GM23338 (cell line): ENCODE measurements around the gene TNS4. TPM values are rescaled to one million over a fixed set of nuclear protein-coding genes. Genes with fewer than 3 reads are reported as not detected.
A peak's percentile ranks its signal among the peaks of the same experiment; 100 is the strongest.

Experiments used
- ATAC-seq: fragments of 200-7000 bp; cut with Tn5 transposase; 3 replicates; pipeline ENCODE4 v1.9.1; 2020
- DNase-seq: peaks from one replicate; pipeline ENCODE4 v3.0.0-alpha.2; 2015; ENCODE audit warnings: low spot score
- H2AFZ ChIP-seq: fragments of 200-600 bp; sonication (generic); 2 replicates; pipeline ENCODE4 v1.8.0; 2016; ENCODE audit warnings: antibody characterized with exemption, mild to moderate bottlenecking, moderate library complexity
- H3F3A ChIP-seq: fragments of 200-600 bp; sonication (generic); replicated peaks from 2 replicates; pipeline ENCODE4 v1.8.0; 2017; ENCODE audit warnings: antibody characterized with exemption, mixed run types, low read depth
- H3K27ac ChIP-seq: fragments of 200-600 bp; sonication (generic); 2 replicates; pipeline ENCODE4 v1.6.1; 2016; ENCODE audit warnings: low read depth
- H3K27me3 ChIP-seq: fragments of 200-600 bp; sonication (generic); 2 replicates; pipeline ENCODE4 v1.8.0; 2016; ENCODE audit warnings: mild to moderate bottlenecking, mixed run types, moderate library complexity; ENCODE audit not compliant: insufficient read depth
- H3K36me3 ChIP-seq: fragments of 200-600 bp; sonication (generic); 2 replicates; pipeline ENCODE4 v1.8.0; 2016; ENCODE audit warnings: mild to moderate bottlenecking; ENCODE audit not compliant: insufficient read depth
- H3K4me1 ChIP-seq: fragments of 200-600 bp; sonication (generic); 2 replicates; pipeline ENCODE4 v1.8.0; 2016; ENCODE audit warnings: mild to moderate bottlenecking, moderate library complexity; ENCODE audit not compliant: insufficient read depth
- H3K4me2 ChIP-seq: fragments of 200-600 bp; sonication (generic); 2 replicates; pipeline ENCODE4 v1.7.1; 2017; ENCODE audit warnings: mixed run types
- H3K4me3 ChIP-seq: fragments of 200-600 bp; sonication (generic); 2 replicates; pipeline ENCODE4 v1.6.1; 2016; ENCODE audit warnings: mixed run types
- H3K79me2 ChIP-seq: fragments of 200-600 bp; sonication (generic); replicated peaks from 2 replicates; pipeline ENCODE4 v1.8.0; 2017; ENCODE audit warnings: mild to moderate bottlenecking; ENCODE audit not compliant: insufficient read depth
- H3K9me2 ChIP-seq: fragments of 200-600 bp; sonication (generic); 2 replicates; pipeline ENCODE4 v1.8.0; 2017; ENCODE audit not compliant: insufficient read depth
- H4K20me1 ChIP-seq: fragments of 200-600 bp; sonication (generic); replicated peaks from 2 replicates; pipeline ENCODE4 v1.8.0; 2017; ENCODE audit warnings: mild to moderate bottlenecking; ENCODE audit not compliant: insufficient read depth
- H3K27ac Mint-ChIP-seq: 2 replicates; pipeline ENCODE4 v1.8.0; 2020; ENCODE audit warnings: inconsistent platforms, mild to moderate bottlenecking, moderate library complexity, mixed read lengths
- H3K27me3 Mint-ChIP-seq: 3 replicates; pipeline ENCODE4 v1.8.0; 2022; ENCODE audit warnings: low read depth, mild to moderate bottlenecking, moderate library complexity, mixed read lengths, inconsistent platforms; ENCODE audit not compliant: insufficient read depth, poor library complexity
- H3K36me3 Mint-ChIP-seq: 3 replicates; pipeline ENCODE4 v1.8.0; 2021; ENCODE audit warnings: low read depth, mild to moderate bottlenecking, inconsistent platforms, moderate library complexity, mixed read lengths
- H3K4me1 Mint-ChIP-seq: 3 replicates; pipeline ENCODE4 v1.8.0; 2020; ENCODE audit warnings: mild to moderate bottlenecking, inconsistent platforms, mixed read lengths
- H3K4me3 Mint-ChIP-seq: 3 replicates; pipeline ENCODE4 v1.8.0; 2021; ENCODE audit warnings: moderate library complexity, mild to moderate bottlenecking, inconsistent platforms, mixed read lengths
- H3K9me3 Mint-ChIP-seq: 3 replicates; pipeline ENCODE4 v1.8.0; 2020; ENCODE audit warnings: moderate library complexity, mild to moderate bottlenecking, inconsistent platforms, mixed read lengths
- CREB1 ChIP-seq: fragments of 250-450 bp; sonication (Bioruptor Pico); IDR thresholded peaks from 2 replicates; pipeline ENCODE4 v1.5.0; 2020; ENCODE audit warnings: low read depth, mild to moderate bottlenecking, moderate library complexity
- EZH2 ChIP-seq: fragments of 200-600 bp; sonication (generic); IDR thresholded peaks from one replicate; pipeline ENCODE4 v1.8.0; 2017; ENCODE audit warnings: antibody characterized with exemption, mild to moderate bottlenecking, low read depth; ENCODE audit not compliant: unreplicated experiment
- EZH2phosphoT487 ChIP-seq: fragments of 200-600 bp; sonication (generic); IDR thresholded peaks from one replicate; pipeline ENCODE4 v1.8.1; 2018; ENCODE audit warnings: antibody characterized with exemption; ENCODE audit not compliant: unreplicated experiment
- POLR2AphosphoS5 ChIP-seq: IDR thresholded peaks from 2 replicates; pipeline ENCODE4 v1.6.1; 2016; ENCODE audit warnings: antibody characterized with exemption, low read depth
- STAT1 ChIP-seq: IDR thresholded peaks from one replicate; pipeline ENCODE4 v1.6.1; 2016; ENCODE audit warnings: antibody characterized with exemption; ENCODE audit not compliant: unreplicated experiment
- ZNF114 ChIP-seq: fragments of 250-450 bp; sonication (Bioruptor Pico); IDR thresholded peaks from 2 replicates; pipeline ENCODE4 v1.5.0; 2020; ENCODE audit warnings: mild to moderate bottlenecking, moderate library complexity
- ZNF331 ChIP-seq: fragments of 250-450 bp; sonication (Bioruptor Pico); IDR thresholded peaks from 2 replicates; pipeline ENCODE4 v1.5.0; 2020; ENCODE audit warnings: low read depth, mild to moderate bottlenecking, moderate library complexity
- polyA plus RNA-seq: library from polyadenylated mRNA; unstranded; fragments of >200 nt; fragmentation: Nextera tagmentation; extraction: Ambion mirVana; gene quantifications from 2 replicates; pipeline ENCODE4 v1.2.1, GENCODE V29; 2016
- total RNA-seq: library from RNA; depleted of rRNA; stranded (reverse); fragments of >200 nt; shearing (Covaris generic); gene quantifications from 2 replicates; pipeline ENCODE4 v1.2.3, GENCODE V29; 2014
- TF ChIP-seq, protein P1 (sequence below): IDR thresholded peaks from one replicate; pipeline ENCODE4 v1.6.1; 2018; ENCODE audit warnings: antibody characterized with exemption; ENCODE audit not compliant: unreplicated experiment
- TF ChIP-seq, protein P2 (sequence below): IDR thresholded peaks from 2 replicates; pipeline ENCODE4 v1.6.1; 2016; ENCODE audit warnings: antibody characterized with exemption

TNS4 gene
- total and polyA plus RNA-seq, 2 experiments from 2014 or later = 0.31 to 4.9 TPM

DNA sequence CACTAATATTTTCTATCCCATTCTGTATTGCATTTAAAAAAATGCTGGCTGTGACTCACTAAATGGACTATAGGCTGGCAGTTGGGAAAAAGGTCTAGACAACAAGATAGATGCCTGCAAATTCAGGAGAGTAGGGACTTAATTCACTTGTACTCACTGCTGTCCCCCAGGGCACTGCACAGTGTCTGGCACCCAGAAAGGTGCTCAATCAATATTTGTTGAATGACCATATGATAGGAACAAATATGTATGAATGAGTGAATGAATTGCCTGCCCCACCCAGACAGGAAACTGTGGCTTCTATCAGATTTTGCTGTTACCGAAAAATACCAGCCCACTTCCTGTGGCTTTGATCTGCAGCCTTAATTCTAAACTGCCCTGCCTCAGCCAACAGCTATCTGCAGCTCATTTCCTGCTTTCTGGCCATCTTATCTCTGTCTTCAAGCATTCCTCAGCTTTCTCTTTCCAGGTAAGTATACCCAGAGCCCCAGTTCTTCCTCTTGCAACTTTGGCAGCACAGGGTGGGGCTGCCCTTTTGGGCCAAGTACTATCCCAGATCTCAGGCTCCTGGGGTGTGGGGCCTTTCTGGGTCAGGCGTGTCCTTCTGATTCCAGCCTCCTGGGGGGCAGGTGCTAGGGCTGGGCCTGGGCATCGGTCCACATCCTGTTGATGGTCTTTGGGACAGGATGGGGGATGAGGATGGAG, 15.3 kb upstream of the TNS4 start (continued):
- TF ChIP-seq EZH2 (no peak), POLR2AphosphoS5 (no peak), ZNF331 (no peak)

DNA sequence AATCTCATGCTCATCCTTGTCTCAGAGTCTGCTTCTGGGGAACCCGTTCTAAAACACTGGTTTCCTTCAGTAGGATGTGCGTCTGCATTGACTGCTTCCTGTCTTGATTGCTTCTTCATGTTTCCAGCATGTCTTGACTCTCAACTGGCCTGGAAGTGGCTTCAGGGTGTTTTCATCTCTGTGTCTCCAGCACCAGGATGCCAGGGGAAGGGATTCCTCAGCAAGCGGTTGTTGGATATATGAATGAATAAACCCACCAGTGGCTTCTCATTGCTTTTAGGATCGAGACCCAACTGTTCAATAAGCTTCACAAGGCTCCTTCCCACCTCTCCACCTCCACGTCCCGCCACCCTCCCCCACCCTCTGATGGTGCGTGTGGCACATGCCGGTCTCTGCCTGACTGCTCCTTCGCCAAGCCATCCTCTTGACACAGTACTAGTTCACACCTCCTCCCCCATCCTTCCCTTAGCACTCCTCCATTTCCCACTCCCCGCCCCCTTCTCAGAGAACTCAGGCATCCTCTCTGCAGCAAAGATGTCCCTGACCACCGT, 14.1 kb upstream of the TNS4 start:
- TF ChIP-seq EZH2phosphoT487 (no peak), STAT1 (no peak), CREB1 (no peak), POLR2AphosphoS5 (no peak), ZNF114 (CRISPR knock-in tag) (no peak)
- TF ChIP-seq, protein P1, sequence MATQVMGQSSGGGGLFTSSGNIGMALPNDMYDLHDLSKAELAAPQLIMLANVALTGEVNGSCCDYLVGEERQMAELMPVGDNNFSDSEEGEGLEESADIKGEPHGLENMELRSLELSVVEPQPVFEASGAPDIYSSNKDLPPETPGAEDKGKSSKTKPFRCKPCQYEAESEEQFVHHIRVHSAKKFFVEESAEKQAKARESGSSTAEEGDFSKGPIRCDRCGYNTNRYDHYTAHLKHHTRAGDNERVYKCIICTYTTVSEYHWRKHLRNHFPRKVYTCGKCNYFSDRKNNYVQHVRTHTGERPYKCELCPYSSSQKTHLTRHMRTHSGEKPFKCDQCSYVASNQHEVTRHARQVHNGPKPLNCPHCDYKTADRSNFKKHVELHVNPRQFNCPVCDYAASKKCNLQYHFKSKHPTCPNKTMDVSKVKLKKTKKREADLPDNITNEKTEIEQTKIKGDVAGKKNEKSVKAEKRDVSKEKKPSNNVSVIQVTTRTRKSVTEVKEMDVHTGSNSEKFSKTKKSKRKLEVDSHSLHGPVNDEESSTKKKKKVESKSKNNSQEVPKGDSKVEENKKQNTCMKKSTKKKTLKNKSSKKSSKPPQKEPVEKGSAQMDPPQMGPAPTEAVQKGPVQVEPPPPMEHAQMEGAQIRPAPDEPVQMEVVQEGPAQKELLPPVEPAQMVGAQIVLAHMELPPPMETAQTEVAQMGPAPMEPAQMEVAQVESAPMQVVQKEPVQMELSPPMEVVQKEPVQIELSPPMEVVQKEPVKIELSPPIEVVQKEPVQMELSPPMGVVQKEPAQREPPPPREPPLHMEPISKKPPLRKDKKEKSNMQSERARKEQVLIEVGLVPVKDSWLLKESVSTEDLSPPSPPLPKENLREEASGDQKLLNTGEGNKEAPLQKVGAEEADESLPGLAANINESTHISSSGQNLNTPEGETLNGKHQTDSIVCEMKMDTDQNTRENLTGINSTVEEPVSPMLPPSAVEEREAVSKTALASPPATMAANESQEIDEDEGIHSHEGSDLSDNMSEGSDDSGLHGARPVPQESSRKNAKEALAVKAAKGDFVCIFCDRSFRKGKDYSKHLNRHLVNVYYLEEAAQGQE = no peak
- TF ChIP-seq, protein P2, sequence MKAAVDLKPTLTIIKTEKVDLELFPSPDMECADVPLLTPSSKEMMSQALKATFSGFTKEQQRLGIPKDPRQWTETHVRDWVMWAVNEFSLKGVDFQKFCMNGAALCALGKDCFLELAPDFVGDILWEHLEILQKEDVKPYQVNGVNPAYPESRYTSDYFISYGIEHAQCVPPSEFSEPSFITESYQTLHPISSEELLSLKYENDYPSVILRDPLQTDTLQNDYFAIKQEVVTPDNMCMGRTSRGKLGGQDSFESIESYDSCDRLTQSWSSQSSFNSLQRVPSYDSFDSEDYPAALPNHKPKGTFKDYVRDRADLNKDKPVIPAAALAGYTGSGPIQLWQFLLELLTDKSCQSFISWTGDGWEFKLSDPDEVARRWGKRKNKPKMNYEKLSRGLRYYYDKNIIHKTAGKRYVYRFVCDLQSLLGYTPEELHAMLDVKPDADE = no peak
- Histone ChIP-seq H3K27me3 (no peaks in the 10 kb centered on the region), H3K79me2 (no peaks in the 10 kb centered on the region), H2AFZ (peak overlapping the region; percentile 52; the same call in 1 of the 2 replicates), H4K20me1 (no peaks in the 10 kb centered on the region), H3K4me3 (no peak overlapping the region), H3F3A (no peaks in the 10 kb centered on the region), H3K4me1 (peaks cover 5% of the 10 kb centered on the region; the same call in 1 of the 2 replicates), H3K4me2 (no peak overlapping the region), H3K36me3 (no peaks in the 10 kb centered on the region), H3K27ac (no peak overlapping the region), H3K9me2 (no peaks in the 10 kb centered on the region)
- Mint-ChIP-seq H3K36me3 (no peaks in the 10 kb centered on the region), H3K27me3 (peaks cover 11% of the 10 kb centered on the region), H3K27ac (no peak overlapping the region), H3K9me3 (no peaks in the 10 kb centered on the region), H3K4me1 (peaks cover 12% of the 10 kb centered on the region), H3K4me3 (no peak overlapping the region)
- no peak for DNase-seq
- ATAC-seq = no peak
